MM.1S (cell line): Measurements from ENCODE around the gene SPECC1.

Experiments
- DNase-seq: peaks from one replicate; pipeline ENCODE4 v3.0.0-alpha.2; 2015
- H2AFZ ChIP-seq: fragments of 300-600 bp; sonication (generic); 2 replicates; pipeline ENCODE4 v1.6.0; 2016; ENCODE audit warnings: antibody characterized with exemption, low read length
- H3F3A ChIP-seq: fragments of 300-600 bp; sonication (generic); 2 replicates; pipeline ENCODE4 v1.6.1; 2016; ENCODE audit warnings: mild to moderate bottlenecking, antibody characterized with exemption, low read length, moderate library complexity, mixed read lengths; ENCODE audit not compliant: insufficient read depth
- H3K27ac ChIP-seq: fragments of 300-600 bp; sonication (generic); 2 replicates; pipeline ENCODE4 v1.5.1; 2016; ENCODE audit warnings: mild to moderate bottlenecking, low read length
- H3K27me3 ChIP-seq: fragments of 300-600 bp; sonication (generic); replicated peaks from 2 replicates; pipeline ENCODE4 v1.6.0; 2016; ENCODE audit warnings: low read length; ENCODE audit not compliant: insufficient read depth
- H3K36me3 ChIP-seq: fragments of 300-600 bp; sonication (generic); replicated peaks from 2 replicates; pipeline ENCODE4 v1.6.1; 2016; ENCODE audit warnings: mild to moderate bottlenecking, low read length, mixed read lengths; ENCODE audit not compliant: insufficient read depth
- H3K4me1 ChIP-seq: fragments of 300-600 bp; sonication (generic); 2 replicates; pipeline ENCODE4 v1.6.1; 2016; ENCODE audit warnings: low read length, mixed read lengths
- H3K4me2 ChIP-seq: fragments of 300-600 bp; sonication (generic); 2 replicates; pipeline ENCODE4 v1.6.0; 2016; ENCODE audit warnings: low read depth, low read length
- H3K4me3 ChIP-seq: fragments of 300-600 bp; sonication (generic); 2 replicates; pipeline ENCODE4 v1.5.1; 2016; ENCODE audit warnings: low read length, mixed read lengths
- H3K79me2 ChIP-seq: fragments of 300-600 bp; sonication (generic); 2 replicates; pipeline ENCODE4 v1.6.1; 2016; ENCODE audit warnings: mixed run types, low read length, mixed read lengths
- H3K9ac ChIP-seq: fragments of 300-600 bp; sonication (generic); 2 replicates; pipeline ENCODE4 v1.6.1; 2016; ENCODE audit warnings: low read length, mixed read lengths
- H3K9me2 ChIP-seq: fragments of 300-600 bp; sonication (generic); replicated peaks from 2 replicates; pipeline ENCODE4 v1.6.1; 2016; ENCODE audit warnings: mild to moderate bottlenecking, low read length, mixed read lengths; ENCODE audit not compliant: insufficient read depth
- H3K9me3 ChIP-seq: fragments of 300-600 bp; sonication (generic); replicated peaks from 2 replicates; pipeline ENCODE4 v1.6.1; 2016; ENCODE audit warnings: mild to moderate bottlenecking, low read length, mixed read lengths; ENCODE audit not compliant: insufficient read depth
- H4K20me1 ChIP-seq: fragments of 300-600 bp; sonication (generic); 2 replicates; pipeline ENCODE4 v1.6.1; 2016; ENCODE audit warnings: mild to moderate bottlenecking, low read length, moderate library complexity, mixed read lengths; ENCODE audit not compliant: insufficient read depth
- CTCF ChIP-seq: fragments of 300-600 bp; sonication (generic); IDR thresholded peaks from 2 replicates; pipeline ENCODE4 v1.5.1; 2016; ENCODE audit warnings: antibody characterized with exemption, low read length, mixed read lengths
- EZH2 ChIP-seq: fragments of 300-600 bp; sonication (generic); optimal IDR thresholded peaks from 2 replicates; pipeline ENCODE3; 2017; ENCODE audit warnings: low read depth, mild to moderate bottlenecking, antibody characterized with exemption, low read length, mixed read lengths
- EZH2phosphoT487 ChIP-seq: fragments of 300-600 bp; sonication (generic); IDR thresholded peaks from 2 replicates; pipeline ENCODE4 v1.6.1; 2018; ENCODE audit warnings: antibody characterized with exemption, low read length

Gene SPECC1

DNA sequence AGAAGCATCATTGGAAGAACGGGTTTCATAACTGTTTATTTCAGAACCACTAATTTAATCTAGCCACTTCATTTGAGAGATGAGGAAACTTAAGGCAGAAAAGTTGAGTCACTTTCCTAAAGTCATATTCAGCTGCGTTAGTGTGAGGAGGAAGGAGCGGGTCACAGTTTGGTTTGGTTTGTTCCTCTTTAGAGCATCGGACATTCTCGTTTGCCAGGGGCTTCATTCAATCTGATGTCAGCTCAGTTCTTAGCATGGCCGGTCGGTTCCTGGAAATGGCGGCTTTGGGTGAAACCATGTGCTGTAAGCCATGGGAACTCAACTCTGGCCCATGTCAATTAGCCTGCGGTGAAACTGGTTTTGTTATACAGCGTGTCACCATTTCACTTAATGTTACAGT, 271.7 kb downstream of the SPECC1 start:
- no peaks in the 10 kb centered on the region for H3K36me3 ChIP-seq
- no peaks in the 10 kb centered on the region for H3K27me3 ChIP-seq
- H3K9ac ChIP-seq = no peak overlapping the region
- H3F3A ChIP-seq = no peaks in the 10 kb centered on the region
- no peaks in the 10 kb centered on the region for H3K9me2 ChIP-seq
- no peak overlapping the region for H2AFZ ChIP-seq
- no peak for TF ChIP-seq EZH2
- TF ChIP-seq CTCF = no peak
- no peak for TF ChIP-seq EZH2phosphoT487
- peaks cover 6% of the 10 kb centered on the region for H3K4me1 ChIP-seq
- no peak overlapping the region for H3K27ac ChIP-seq
- no peaks in the 10 kb centered on the region for H3K79me2 ChIP-seq
- no peak for DNase-seq
- H4K20me1 ChIP-seq = no peaks in the 10 kb centered on the region
- no peak overlapping the region for H3K4me2 ChIP-seq
- no peak overlapping the region for H3K4me3 ChIP-seq
- no peaks in the 10 kb centered on the region for H3K9me3 ChIP-seq

DNA sequence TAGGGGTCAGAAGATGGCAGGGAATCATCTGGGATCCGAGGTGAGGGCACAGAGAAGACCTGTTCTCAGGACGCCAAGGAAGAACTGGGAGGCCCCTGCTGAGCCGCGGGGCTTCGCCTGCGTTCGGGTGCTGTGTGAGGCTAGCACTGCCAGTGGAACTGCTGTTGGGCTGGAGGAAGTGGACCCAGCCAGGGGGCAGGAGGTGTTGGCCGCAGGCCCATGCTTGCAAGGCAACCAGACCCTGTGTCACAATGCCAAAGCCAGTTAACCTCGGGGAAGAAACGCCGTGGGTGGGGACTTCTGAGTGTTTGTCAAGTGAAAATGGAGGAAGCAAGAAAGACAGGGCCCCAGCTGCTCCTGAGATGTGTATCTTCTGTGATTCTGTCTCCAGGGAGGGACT, 272.7 kb downstream of the SPECC1 start:
- Histone ChIP-seq H2AFZ (no peak overlapping the region), H3K79me2 (no peaks in the 10 kb centered on the region), H3K9me3 (no peaks in the 10 kb centered on the region), H3K9me2 (no peaks in the 10 kb centered on the region), H3K27me3 (no peaks in the 10 kb centered on the region), H3K4me2 (no peak overlapping the region), H3F3A (no peaks in the 10 kb centered on the region), H3K4me3 (no peak overlapping the region), H3K9ac (no peak overlapping the region), H4K20me1 (no peaks in the 10 kb centered on the region), H3K4me1 (no peaks in the 10 kb centered on the region), H3K27ac (no peak overlapping the region), H3K36me3 (no peaks in the 10 kb centered on the region)
- TF ChIP-seq EZH2phosphoT487 (no peak), CTCF (no peak), EZH2 (no peak)
- no peak for DNase-seq

DNA sequence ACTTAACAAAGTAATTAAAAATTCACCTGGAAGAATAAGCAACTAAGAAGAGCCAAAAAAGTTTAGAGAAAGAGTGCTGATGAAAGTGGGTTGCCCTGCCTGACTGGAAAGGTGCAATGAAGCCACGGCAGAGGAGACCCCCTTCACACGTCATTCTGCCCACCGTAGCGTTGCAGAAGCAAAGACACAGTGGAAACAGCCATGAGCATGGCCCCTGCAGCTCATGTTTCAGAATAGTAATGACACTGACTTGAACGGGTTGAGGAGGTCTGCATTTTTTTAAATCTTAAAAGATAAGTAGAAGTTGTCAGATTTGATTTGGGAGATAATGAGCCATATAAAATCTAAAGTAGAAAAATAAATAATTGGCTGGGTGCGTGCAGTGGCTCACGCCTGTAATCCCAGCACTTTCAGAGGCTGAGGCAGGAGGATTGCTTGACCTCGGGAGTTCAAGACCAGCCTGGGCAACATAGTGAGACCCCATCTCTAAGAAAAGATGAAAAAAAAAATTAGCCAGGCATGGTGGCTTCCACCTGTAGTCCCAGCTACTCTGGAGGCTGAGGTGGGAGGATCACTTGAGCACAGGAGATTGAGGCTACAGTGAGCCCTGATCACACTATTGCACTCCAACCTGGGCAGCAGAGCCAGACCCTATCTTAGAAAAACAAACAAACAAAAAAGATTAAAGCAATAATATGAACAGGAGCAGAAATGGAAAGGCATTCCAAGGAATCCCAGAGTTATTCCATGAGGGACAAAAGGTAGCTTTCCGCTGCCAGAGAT, 273.6 kb downstream of the SPECC1 start:
- no peaks in the 10 kb centered on the region for H3K36me3 ChIP-seq
- no peak overlapping the region for H3K4me3 ChIP-seq
- H3K27me3 ChIP-seq = no peaks in the 10 kb centered on the region
- no peak overlapping the region for H2AFZ ChIP-seq
- no peak overlapping the region for H3K4me2 ChIP-seq
- no peaks in the 10 kb centered on the region for H3K4me1 ChIP-seq
- H4K20me1 ChIP-seq = no peaks in the 10 kb centered on the region
- no peaks in the 10 kb centered on the region for H3K79me2 ChIP-seq
- H3K9me2 ChIP-seq = no peaks in the 10 kb centered on the region
- no peak overlapping the region for H3K27ac ChIP-seq
- no peak for DNase-seq
- no peaks in the 10 kb centered on the region for H3F3A ChIP-seq
- no peaks in the 10 kb centered on the region for H3K9me3 ChIP-seq
- no peak for TF ChIP-seq CTCF
- no peak for TF ChIP-seq EZH2phosphoT487
- TF ChIP-seq EZH2 = no peak
- no peak overlapping the region for H3K9ac ChIP-seq
